Activated T-cell treated with anti-CD3 and anti-CD28 coated beads for 24 hours (primary cell): ENCODE data around the gene PUM1.
A peak's percentile ranks its signal among the peaks of the same experiment; 100 is the strongest.

Experiments used
- DNase-seq: peaks from one replicate; pipeline ENCODE4 v3.0.0-alpha.2; 2020; ENCODE audit warnings: low read depth

PUM1 gene

GRCh38 chr1:31027693-31028526 is 37.6 kb downstream of the PUM1 start:
- DNase-seq, result no peak

- no peak for DNase-seq
Measured at GRCh38 chr1:31022259-31022658, 43.3 kb downstream of the PUM1 start.

DNA sequence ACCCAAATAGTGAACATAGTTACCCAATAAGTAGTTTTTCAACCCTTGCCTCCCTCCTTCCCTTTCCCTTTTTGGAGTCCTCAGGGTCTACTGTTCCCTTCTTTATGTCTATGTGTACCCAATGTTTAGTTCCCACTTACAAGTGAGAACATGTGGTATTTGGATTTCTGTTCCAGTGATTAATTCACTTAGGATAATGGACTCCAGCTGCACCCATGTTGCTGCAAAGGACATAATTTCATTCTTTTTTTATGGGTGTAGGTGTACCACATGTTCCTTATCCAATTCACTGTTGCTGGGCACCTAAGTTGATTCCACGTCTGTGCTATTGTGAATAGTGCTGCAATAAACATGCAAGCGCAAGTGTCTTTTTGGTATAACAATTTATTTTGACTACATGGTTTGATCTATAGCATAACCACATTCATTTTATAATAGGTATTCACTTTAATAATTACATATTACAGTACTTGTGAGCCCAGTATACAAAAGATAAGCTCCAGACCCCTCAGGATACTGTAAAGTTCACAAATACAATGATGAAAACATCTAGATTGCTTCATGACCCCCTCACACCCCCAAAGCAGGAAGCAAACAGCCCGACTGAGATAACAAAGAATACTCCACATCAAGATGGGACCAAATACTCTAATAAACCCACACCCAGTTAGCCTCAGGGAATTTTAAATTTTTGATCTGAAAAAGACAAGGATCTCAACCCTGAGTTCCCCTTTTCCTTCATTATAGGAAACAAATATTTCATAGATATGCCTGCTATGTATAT is 45.3 kb downstream of the PUM1 start:
- no peak for DNase-seq

- DNase-seq, result no peak
Measured at GRCh38 chr1:31019401-31019800, 46.1 kb downstream of the PUM1 start.

GRCh38 chr1:31016868-31017267 is 48.6 kb downstream of the PUM1 start:
- DNase-seq, result no peak

GRCh38 chr1:31013187-31013864 is 52.2 kb downstream of the PUM1 start:
- no peak for DNase-seq

- DNase-seq, result no peak
Measured at GRCh38 chr1:31012210-31012924, 53.1 kb downstream of the PUM1 start.

GRCh38 chr1:31011719-31012118 is 53.8 kb downstream of the PUM1 start:
- no peak for DNase-seq

DNA sequence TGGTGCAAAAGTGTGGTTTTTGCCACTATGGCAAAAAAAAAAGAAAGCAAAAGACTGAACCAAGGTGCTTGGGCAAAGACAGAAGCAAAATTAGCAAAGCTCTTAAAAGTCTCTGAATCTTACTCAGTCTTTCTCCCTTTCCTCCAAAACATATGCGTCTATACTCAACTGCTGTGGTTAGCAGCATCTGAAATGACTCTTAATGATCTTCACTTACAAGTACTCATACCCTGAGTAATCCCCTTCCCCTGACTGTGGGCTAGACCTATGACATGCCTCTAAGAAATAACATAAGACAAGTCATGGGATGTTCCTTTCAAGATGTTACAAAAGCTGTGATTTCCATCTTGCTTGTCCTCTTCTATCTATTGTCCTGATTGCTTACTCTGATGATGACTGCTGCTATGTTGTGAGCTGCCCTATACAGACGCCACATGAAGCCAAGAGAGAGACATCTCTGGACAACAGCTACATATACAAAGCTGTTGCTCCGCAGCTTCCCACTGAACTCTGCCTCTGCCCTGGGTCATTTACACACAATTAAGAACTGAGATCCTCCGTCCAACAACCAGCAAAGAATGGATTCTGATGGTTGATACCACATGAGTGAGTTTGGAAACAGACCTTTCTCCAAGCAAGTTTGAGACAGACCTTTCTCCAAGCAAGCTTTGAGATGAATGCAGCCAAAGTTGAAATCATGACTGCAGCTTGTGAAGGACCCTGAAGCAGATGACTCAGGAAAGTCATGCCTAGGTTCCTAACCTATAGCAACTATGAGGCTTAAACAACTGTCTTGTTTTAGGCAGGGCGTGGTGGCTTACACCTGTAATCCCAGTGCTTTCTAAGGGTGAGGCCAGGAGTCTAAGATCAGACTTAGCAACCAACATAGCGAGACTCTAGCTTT is 55.2 kb downstream of the PUM1 start:
- peak; percentile 28 for DNase-seq

GRCh38 chr1:31007462-31007991 is 58.0 kb downstream of the PUM1 start:
- no peak for DNase-seq

- no peak for DNase-seq
Measured at GRCh38 chr1:31006747-31007146, 58.8 kb downstream of the PUM1 start.

DNA sequence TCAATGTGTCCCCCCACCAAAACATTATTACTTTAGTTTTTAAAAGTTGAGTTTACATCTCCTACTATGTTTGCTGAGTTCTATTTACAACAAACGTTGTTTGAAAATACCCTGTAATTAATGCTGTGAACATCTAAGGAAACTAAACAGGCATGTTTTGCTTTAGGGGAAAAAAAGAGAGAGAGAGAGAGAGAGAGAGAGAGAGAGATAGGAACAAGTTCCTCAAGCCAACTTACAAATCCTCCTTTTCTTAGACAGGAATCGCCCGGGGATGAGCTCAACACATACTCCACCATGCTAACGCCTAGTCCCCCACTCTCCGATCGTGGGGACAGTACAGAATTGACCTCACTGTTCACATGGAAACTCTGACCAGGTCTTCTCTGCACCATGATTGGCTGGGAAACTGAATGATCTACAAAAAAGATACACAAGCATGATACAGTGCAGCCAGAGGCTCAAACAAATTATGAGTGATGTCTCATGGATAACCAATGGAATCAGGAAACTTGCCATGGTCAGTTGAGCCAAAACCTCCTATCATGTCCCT is 59.8 kb downstream of the PUM1 start:
- DNase-seq, result no peak

DNA sequence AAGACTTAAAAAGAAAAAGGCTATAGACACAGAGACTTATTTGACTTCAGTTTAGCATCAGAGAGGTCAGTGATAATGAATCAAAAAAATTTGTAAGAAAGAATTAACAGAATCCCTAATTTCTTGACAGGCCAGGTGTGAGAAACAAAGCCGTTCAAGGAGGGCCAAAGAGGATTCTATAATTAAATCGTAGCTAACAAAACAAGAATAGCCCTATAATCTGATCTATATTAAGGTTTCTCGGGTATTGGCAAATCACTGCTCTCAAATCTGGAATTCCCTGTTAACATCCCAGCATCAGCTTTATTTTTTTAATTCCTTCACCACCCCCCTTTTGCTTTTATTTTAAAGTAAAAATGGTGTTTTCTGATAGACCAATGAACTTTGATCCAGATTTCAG is 60.3 kb downstream of the PUM1 start:
- no peak for DNase-seq

GRCh38 chr1:31004231-31004621 is 61.3 kb downstream of the PUM1 start:
- DNase-seq, result no peak

DNA sequence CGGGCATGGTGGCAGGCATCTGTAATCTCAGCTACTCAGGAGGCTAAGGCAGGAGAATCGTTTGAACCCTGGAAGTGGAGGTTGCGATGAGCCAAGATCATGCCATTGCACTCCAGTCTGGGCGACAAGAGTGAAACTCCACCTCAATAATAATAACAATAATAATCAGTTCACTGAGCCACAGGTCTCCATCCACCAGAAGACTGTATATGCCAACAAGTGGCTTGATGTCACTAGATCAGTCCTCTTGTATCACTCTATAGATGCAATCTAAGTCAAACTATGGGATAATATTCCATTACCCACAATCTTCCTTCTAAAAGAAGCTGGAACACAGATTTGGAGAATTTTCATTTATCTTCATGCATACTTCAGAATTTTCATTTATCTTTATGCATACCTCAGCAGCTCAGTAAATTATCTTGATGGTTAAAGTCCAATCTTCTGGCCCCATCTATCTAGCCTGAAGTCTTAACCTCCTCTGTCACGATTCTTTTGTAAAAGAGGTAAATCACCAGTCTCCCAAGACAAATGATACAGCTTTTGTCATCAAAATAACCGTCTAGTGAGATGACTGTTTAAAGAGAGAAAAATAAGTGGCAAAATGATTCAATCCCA is 61.8 kb downstream of the PUM1 start:
- DNase-seq, result no peak

DNA sequence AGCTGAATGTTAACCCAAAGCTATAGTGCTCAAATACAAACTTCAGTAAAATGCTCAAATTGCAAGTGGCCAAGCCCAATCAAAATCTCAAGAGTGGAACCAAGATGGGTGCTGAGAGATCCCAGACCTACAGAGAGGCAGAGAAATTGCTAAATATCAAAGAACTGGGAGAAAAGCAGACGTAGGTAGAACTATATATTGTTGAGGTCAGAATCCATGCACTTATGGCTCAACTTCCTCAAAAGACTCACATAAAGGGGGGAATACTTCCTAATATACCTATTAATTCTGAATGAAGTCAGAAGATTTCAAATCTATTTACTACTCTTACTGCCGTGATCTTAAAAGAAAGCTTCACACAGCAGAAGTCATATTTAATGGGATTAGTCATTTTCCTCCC is 65.2 kb downstream of the PUM1 start:
- no peak for DNase-seq

GRCh38 chr1:30998887-30999286 is 66.6 kb downstream of the PUM1 start:
- no peak for DNase-seq

- no peak for DNase-seq
Measured at GRCh38 chr1:30998171-30998570, 67.3 kb downstream of the PUM1 start.

GRCh38 chr1:30997463-30998057 is 68.0 kb downstream of the PUM1 start:
- DNase-seq, result no peak
